Uterus (tissue), 4 donors: Measurements from ENCODE around the gene AASS. TPM values are rescaled to one million over a fixed set of nuclear protein-coding genes. Genes with fewer than 3 reads are reported as not detected.

ENCODE experiments used
- DNase-seq, 2 donors: peaks; one replicate each; pipeline ENCODE4 v3.0.0-alpha.2; 2019 to 2020
- H3K27ac ChIP-seq, 2 donors: fragments of 200-600 bp; sonication (generic); 1 replicate in 1 of 2; 2 replicates in 1 of 2; pipeline ENCODE4 v1.5.1; 2016 to 2018
- H3K27me3 ChIP-seq, 2 donors: fragments of 200-600 bp; sonication (generic); one replicate each; pipeline ENCODE4 v1.5.1; 2018 to 2019; ENCODE audit warnings: control low read depth in 1 of 2
- H3K36me3 ChIP-seq, 2 donors: fragments of 200-600 bp; sonication (generic); one replicate each; pipeline ENCODE4 v1.5.1; 2019; ENCODE audit warnings: control low read depth in 1 of 2
- H3K4me1 ChIP-seq, 2 donors: fragments of 200-600 bp; sonication (generic); one replicate each; pipeline ENCODE4 v1.5.1; 2018 to 2019; ENCODE audit warnings: control low read depth in 1 of 2
- H3K4me3 ChIP-seq, 2 donors: fragments of 200-600 bp; sonication (generic); 1 replicate in 1 of 2; 2 replicates in 1 of 2; pipeline ENCODE4 v1.5.1; 2018 to 2019; ENCODE audit warnings: mild to moderate bottlenecking in 1 of 2
- H3K9me3 ChIP-seq, 2 donors: fragments of 200-600 bp; sonication (generic); one replicate each; pipeline ENCODE4 v1.5.1; 2019; ENCODE audit warnings: control low read depth in 1 of 2
- POLR2A ChIP-seq, 2 donors: fragments of 450-650 bp; IDR thresholded peaks; one replicate each; pipeline ENCODE4 v1.6.1; 2016; ENCODE audit warnings: antibody characterized with exemption in 2 of 2, mild to moderate bottlenecking in 1 of 2, moderate library complexity in 1 of 2
- intact Hi-C: fragments of 100-400 bp; cut with DNase I; formaldehyde crosslinking; loops from one replicate; pipeline ENCODE4 v1.15.1; 2023; ENCODE audit warnings: low total_unique reads
- total RNA-seq, 4 donors: library from RNA; depleted of rRNA in 3 of 4; stranded (reverse); fragments of >200 nt in 3 of 4; gene quantifications; one replicate each; pipeline versions ENCODE4 v1.1.0 to v1.2.4, GENCODE V29; 2014 to 2023
- TF ChIP-seq, protein P1 (sequence below), 4 experiments: fragments of 200-600 bp in 2 of 4; fragments of 450-650 bp in 2 of 4; sonication (generic) in 2 of 4; IDR thresholded peaks; one replicate each; pipeline ENCODE4 v1.5.1; 2016 to 2019; ENCODE audit warnings: antibody characterized with exemption in 4 of 4, mild to moderate bottlenecking in 2 of 4, moderate library complexity in 1 of 4
- donor health status: DM: yes; HTN: yes; CAD: no.

The AASS gene
- total RNA-seq, 4 donors from 2014 or later, result 37.9 to 82.0 (median 63.8) TPM

DNA sequence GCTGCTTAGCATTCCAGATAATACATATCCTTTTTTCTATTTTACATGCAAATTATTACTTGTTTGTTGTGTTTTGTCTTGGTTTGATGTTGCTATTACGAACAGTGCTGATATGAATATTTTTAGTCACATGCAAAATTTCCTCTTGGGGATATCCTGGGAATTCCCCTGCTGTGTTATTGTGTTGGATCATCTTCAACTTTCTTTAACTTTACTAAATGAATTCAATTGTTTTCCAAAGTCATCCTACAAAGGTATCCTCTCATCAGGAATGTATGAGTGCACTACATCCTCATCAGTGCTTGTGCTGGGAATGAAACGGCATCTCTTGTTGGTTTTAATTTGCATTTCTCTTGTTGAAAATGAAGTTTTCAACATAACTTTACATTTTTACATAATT, 87.1 kb downstream of the AASS start:
- no peaks in the 10 kb centered on the region for H3K36me3 ChIP-seq
- no peaks in the 10 kb centered on the region for H3K27me3 ChIP-seq
- no peak overlapping the region for H3K4me3 ChIP-seq
- DNase-seq, result no peak
- no peaks in the 10 kb centered on the region for H3K4me1 ChIP-seq
- TF ChIP-seq, protein P1, sequence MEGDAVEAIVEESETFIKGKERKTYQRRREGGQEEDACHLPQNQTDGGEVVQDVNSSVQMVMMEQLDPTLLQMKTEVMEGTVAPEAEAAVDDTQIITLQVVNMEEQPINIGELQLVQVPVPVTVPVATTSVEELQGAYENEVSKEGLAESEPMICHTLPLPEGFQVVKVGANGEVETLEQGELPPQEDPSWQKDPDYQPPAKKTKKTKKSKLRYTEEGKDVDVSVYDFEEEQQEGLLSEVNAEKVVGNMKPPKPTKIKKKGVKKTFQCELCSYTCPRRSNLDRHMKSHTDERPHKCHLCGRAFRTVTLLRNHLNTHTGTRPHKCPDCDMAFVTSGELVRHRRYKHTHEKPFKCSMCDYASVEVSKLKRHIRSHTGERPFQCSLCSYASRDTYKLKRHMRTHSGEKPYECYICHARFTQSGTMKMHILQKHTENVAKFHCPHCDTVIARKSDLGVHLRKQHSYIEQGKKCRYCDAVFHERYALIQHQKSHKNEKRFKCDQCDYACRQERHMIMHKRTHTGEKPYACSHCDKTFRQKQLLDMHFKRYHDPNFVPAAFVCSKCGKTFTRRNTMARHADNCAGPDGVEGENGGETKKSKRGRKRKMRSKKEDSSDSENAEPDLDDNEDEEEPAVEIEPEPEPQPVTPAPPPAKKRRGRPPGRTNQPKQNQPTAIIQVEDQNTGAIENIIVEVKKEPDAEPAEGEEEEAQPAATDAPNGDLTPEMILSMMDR (IDR thresholded peaks at IDR 0.05), result no peak
- H3K27ac ChIP-seq, result no peak overlapping the region
- intact Hi-C loops, result no loop called here
- no peaks in the 10 kb centered on the region for H3K9me3 ChIP-seq

DNA sequence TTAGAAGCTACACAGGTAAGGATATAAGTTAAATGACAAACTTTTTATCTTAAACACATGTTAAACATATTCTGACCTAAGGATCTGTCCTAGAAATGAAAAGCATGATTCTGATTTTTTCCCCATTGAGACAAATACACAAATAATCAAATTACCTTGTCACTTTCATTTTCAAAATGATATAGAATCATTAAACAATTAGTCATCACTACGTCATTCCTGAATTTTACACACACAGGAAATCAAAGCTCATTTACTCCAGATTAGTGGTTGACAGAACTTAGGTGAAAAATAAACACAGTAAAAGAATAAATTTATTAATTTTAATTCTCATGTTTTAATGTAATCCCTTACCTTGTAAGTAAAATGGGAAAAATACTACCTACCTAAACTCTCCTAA, 89.0 kb downstream of the AASS start:
- no peak for TF ChIP-seq POLR2A (IDR thresholded peaks at IDR 0.05)
- Histone ChIP-seq H3K27me3 (no peaks in the 10 kb centered on the region), H3K4me1 (no peaks in the 10 kb centered on the region), H3K4me3 (no peak overlapping the region), H3K27ac (no peak overlapping the region), H3K9me3 (no peaks in the 10 kb centered on the region), H3K36me3 (no peaks in the 10 kb centered on the region)
- intact Hi-C loops, result no loop called here
- no peak for DNase-seq

DNA sequence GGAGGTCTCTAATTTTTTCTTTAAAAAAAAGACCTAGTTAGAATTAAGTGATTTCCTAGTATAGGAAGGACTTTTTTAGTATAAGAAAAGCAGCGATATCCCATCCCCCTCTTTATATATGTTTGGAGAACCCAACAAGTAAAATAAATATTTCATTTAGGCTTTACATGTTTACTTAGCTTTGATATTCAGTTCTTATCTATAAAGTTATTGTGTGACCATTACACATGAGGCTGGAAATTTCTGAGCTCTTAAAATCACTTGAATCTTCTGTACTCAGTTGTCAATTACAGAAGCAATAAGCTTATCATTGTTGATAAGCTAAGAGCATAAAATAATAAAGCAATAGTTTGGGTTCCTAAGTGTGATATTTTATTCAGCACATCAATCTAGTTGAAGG, 89.7 kb downstream of the AASS start:
- intact Hi-C loops, result no loop called here
- Histone ChIP-seq H3K27me3 (no peaks in the 10 kb centered on the region), H3K27ac (no peak overlapping the region)

DNA sequence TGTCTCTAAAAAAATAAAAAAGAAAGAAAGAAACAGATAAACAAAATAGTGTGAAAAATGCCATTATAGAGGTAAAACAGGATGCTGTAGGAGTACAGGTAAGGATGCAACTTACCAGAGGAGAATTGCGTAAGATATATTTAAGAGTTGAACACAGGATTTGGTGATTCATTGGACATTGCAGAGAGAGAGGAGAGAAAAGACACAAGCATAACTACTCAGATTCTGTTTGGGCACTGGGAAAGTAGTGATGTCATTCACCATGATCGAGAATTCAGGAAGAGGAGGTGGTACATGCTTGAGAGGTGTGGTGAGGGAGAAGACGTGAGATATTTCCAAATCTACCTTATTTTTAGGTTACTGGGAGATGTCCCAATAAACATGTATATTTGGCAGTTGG, 97.6 kb downstream of the AASS start:
- intact Hi-C loops, result no loop called here
- Histone ChIP-seq H3K27me3 (no peaks in the 10 kb centered on the region), H3K27ac (no peak overlapping the region), H3K36me3 (no peaks in the 10 kb centered on the region), H3K4me3 (no peak overlapping the region), H3K9me3 (no peaks in the 10 kb centered on the region), H3K4me1 (no peaks in the 10 kb centered on the region)
- DNase-seq, result no peak
- TF ChIP-seq, protein P1 (IDR thresholded peaks at IDR 0.05), result no peak
- no peak for TF ChIP-seq POLR2A (IDR thresholded peaks at IDR 0.05)

More for the DNA sequence above, 89.7 kb downstream of the AASS start:
- H3K4me3 ChIP-seq, result no peak overlapping the region
- DNase-seq, result no peak
- TF ChIP-seq POLR2A (IDR thresholded peaks at IDR 0.05), result no peak
- TF ChIP-seq, protein P1 (IDR thresholded peaks at IDR 0.05), result no peak
- no peaks in the 10 kb centered on the region for H3K4me1 ChIP-seq
- no peaks in the 10 kb centered on the region for H3K36me3 ChIP-seq
- H3K9me3 ChIP-seq, result no peaks in the 10 kb centered on the region

DNA sequence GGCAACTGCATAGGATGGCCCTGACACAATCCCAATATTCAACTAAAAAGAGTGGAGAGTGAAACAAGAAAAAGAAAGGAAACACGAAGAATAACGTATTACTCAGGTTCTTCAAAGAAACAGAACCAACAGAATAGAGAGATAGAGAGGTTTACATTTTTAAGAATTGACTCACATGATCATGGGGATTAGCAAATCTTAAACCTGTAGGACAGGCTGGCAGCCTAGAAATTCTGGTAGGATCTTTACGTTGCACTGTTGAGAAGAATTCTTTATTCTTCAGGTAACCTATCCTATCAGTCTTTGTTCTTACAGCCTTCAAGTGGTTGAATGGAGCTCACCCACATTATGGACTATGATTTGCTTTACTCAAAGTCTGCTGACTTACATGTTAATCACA, 103.9 kb downstream of the AASS start:
- H3K4me3 ChIP-seq, result no peak overlapping the region
- no peaks in the 10 kb centered on the region for H3K4me1 ChIP-seq
- TF ChIP-seq, protein P1 (IDR thresholded peaks at IDR 0.05), result no peak
- TF ChIP-seq POLR2A (IDR thresholded peaks at IDR 0.05), result no peak
- H3K27me3 ChIP-seq, result no peaks in the 10 kb centered on the region
- no peaks in the 10 kb centered on the region for H3K9me3 ChIP-seq
- intact Hi-C loops, result no loop called here
- H3K36me3 ChIP-seq, result no peaks in the 10 kb centered on the region
- no peak for DNase-seq
- H3K27ac ChIP-seq, result no peak overlapping the region

DNA sequence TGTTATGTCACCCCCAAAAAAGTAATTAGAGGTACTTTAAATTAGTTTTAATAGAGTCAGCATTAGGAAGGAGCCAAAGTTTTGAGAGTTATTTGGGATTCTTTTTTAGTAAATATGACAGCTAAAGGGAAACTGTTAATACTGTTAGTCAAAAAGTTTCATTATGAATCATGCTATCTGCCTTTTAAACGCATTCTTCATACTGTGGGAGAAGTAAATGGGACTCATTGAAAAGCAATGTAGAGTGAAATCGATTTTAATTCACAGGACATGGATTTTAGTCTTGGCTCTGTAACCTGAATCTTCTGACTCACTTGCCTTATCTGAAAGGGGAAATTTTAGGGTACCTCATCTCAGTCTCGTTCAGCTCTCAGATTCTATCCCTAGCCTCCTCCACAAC, 105.1 kb downstream of the AASS start:
- Histone ChIP-seq H3K36me3 (no peaks in the 10 kb centered on the region), H3K4me3 (no peak overlapping the region), H3K4me1 (no peaks in the 10 kb centered on the region), H3K27ac (no peak overlapping the region), H3K9me3 (no peaks in the 10 kb centered on the region), H3K27me3 (no peaks in the 10 kb centered on the region)
- intact Hi-C loops, result no loop called here
- no peak for DNase-seq
- no peak for TF ChIP-seq POLR2A (IDR thresholded peaks at IDR 0.05)
- TF ChIP-seq, protein P1 (IDR thresholded peaks at IDR 0.05), result no peak
